ENCODE measurements around the gene FUCA2. TPM values are rescaled to one million over a fixed set of nuclear protein-coding genes. Genes with fewer than 3 reads are reported as not detected.

The FUCA2 gene
- polyA plus RNA-seq, 1 of the 3 experiments (the other 2 are of a cell fraction), result 37.6 TPM

- CTCF ChIA-PET, result no interaction called here
- Histone ChIP-seq H3F3A (replicated peaks; ENCODE audit: insufficient read depth) (peaks cover 4% of the 10 kb centered on the region), H3K4me2 (no peak overlapping the region), H2AFZ (ENCODE audit: low read depth) (no peak overlapping the region), H3K4me1 (ENCODE audit: control insufficient read depth in 1 of 2, insufficient read depth in 2 of 2, low read depth in 1 of 2, low read length in 1 of 2) (no peaks in the 10 kb centered on the region), H4K20me1 (ENCODE audit: insufficient read depth) (no peaks in the 10 kb centered on the region), H3K4me3 (ENCODE audit: low read depth in 2 of 2, low read length in 1 of 2) (no peak overlapping the region), H3K36me3 (replicated peaks in 1 of 2; ENCODE audit: control insufficient read depth in 1 of 2, insufficient read depth in 2 of 2, low read length in 1 of 2) (peaks cover 10 to 17% of the 10 kb centered on the region in 2 experiments), H3K79me2 (ENCODE audit: insufficient read depth) (no peaks in the 10 kb centered on the region), H3K27me3 (ENCODE audit: insufficient read depth) (no peaks in the 10 kb centered on the region), H3K27ac (ENCODE audit: low read depth in 2 of 2, low read length in 1 of 2) (no peak overlapping the region), H3K9me3 (no peaks in the 10 kb centered on the region), H3K9me2 (no peaks in the 10 kb centered on the region), H3K9ac (no peak overlapping the region)
- WGBS (ENCODE audit: low lambda C conversion rate), result 83% methylated on average over 2 of the region's 2 CpGs
- no peak for TF ChIP-seq POLR2AphosphoS5 (IDR thresholded peaks at IDR 0.05; ENCODE audit: low read depth, low read length)
- TF ChIP-seq MEF2A (IDR thresholded peaks at IDR 0.05; ENCODE audit: borderline replicate concordance, low read depth), result no peak
- no peak for TF ChIP-seq EP300 (IDR thresholded peaks at IDR 0.05; ENCODE audit: borderline replicate concordance in 1 of 2, low read depth in 1 of 2, low read length in 1 of 2)
- TF ChIP-seq RXRA (IDR thresholded peaks at IDR 0.05; ENCODE audit: borderline replicate concordance, low read depth), result no peak
- TF ChIP-seq SMC3 (IDR thresholded peaks at IDR 0.05; ENCODE audit: low read depth, low read length), result no peak
- no peak for TF ChIP-seq MAX (IDR thresholded peaks at IDR 0.05; ENCODE audit: low read depth)
- TF ChIP-seq GABPA (IDR thresholded peaks at IDR 0.05; ENCODE audit: low read depth), result no peak
- no peak for TF ChIP-seq CHD2 (IDR thresholded peaks at IDR 0.05; ENCODE audit: low read length, partially characterized antibody)
- no peak for TF ChIP-seq USF1 (IDR thresholded peaks at IDR 0.05; ENCODE audit: borderline replicate concordance, low read depth)
- DNase-seq, result no peak
- POLR2A ChIA-PET, result no interaction called here
Measured at GRCh38 chr6:143465546-143465945, 46.0 kb downstream of the FUCA2 start.

- H3K27ac ChIP-seq (ENCODE audit: low read depth in 2 of 2, low read length in 1 of 2), result no peak overlapping the region
- no peak for DNase-seq
- H3K4me2 ChIP-seq, result no peak overlapping the region
- H3K79me2 ChIP-seq (ENCODE audit: insufficient read depth), result peaks cover 28% of the 10 kb centered on the region
- H3K9ac ChIP-seq, result no peak overlapping the region
- no peaks in the 10 kb centered on the region for H3K9me3 ChIP-seq
- TF ChIP-seq YY1 (IDR thresholded peaks at IDR 0.05; ENCODE audit: low read depth), result no peak
- TF ChIP-seq MAX (IDR thresholded peaks at IDR 0.05; ENCODE audit: low read depth), result no peak
- TF ChIP-seq RXRA (IDR thresholded peaks at IDR 0.05; ENCODE audit: borderline replicate concordance, low read depth), result no peak
- no peak for TF ChIP-seq RCOR1 (IDR thresholded peaks at IDR 0.05; ENCODE audit: low read length)
- TF ChIP-seq SMC3 (IDR thresholded peaks at IDR 0.05; ENCODE audit: low read depth, low read length), result no peak
- TF ChIP-seq NFIC (IDR thresholded peaks at IDR 0.05; ENCODE audit: borderline replicate concordance), result no peak
- TF ChIP-seq EZH2phosphoT487 (IDR thresholded peaks at IDR 0.05; ENCODE audit: borderline replicate concordance, low read depth), result no peak
- no peak for TF ChIP-seq FOXM1 (IDR thresholded peaks at IDR 0.05; ENCODE audit: low read depth)
- no peak for TF ChIP-seq CHD2 (IDR thresholded peaks at IDR 0.05; ENCODE audit: low read length, partially characterized antibody)
- no peak for TF ChIP-seq ELF1 (IDR thresholded peaks at IDR 0.05)
- H3K27me3 ChIP-seq (ENCODE audit: insufficient read depth), result no peaks in the 10 kb centered on the region
- no peaks in the 10 kb centered on the region; a peak in 1 of 4 replicates for H3K4me1 ChIP-seq (ENCODE audit: control insufficient read depth in 1 of 2, insufficient read depth in 2 of 2, low read depth in 1 of 2, low read length in 1 of 2)
- WGBS (ENCODE audit: low lambda C conversion rate), result 53% methylated on average over 2 of the region's 2 CpGs
- no peaks in the 10 kb centered on the region for H3K9me2 ChIP-seq
- no peak overlapping the region for H2AFZ ChIP-seq (ENCODE audit: low read depth)
- H3K4me3 ChIP-seq (ENCODE audit: low read depth in 2 of 2, low read length in 1 of 2), result no peak overlapping the region
- ChIA-PET CTCF (no interaction called here), POLR2A (no interaction called here)
- H3F3A ChIP-seq (replicated peaks; ENCODE audit: insufficient read depth), result no peaks in the 10 kb centered on the region
- no peaks in the 10 kb centered on the region for H4K20me1 ChIP-seq (ENCODE audit: insufficient read depth)
- H3K36me3 ChIP-seq (replicated peaks in 1 of 2; ENCODE audit: control insufficient read depth in 1 of 2, insufficient read depth in 2 of 2, low read length in 1 of 2), result peaks cover 7 to 23% of the 10 kb centered on the region in 2 experiments
Measured at GRCh38 chr6:143457563-143458359, 53.8 kb downstream of the FUCA2 start.

Data from SK-N-SH (cell line).